HT1080 (cell line): ENCODE measurements around the gene RRP8. TPM values are rescaled to one million over a fixed set of nuclear protein-coding genes. Genes with fewer than 3 reads are reported as not detected.

Experiments used
- DNase-seq: peaks from one replicate; pipeline ENCODE4 v3.0.0-alpha.2; 2015; ENCODE audit warnings: low read depth
- total RNA-seq: library from RNA; depleted of rRNA; stranded (reverse); fragments of >200 nt; shearing (Covaris generic); gene quantifications from 2 replicates; pipeline ENCODE4 v1.2.3, GENCODE V29; 2014; rRNA removed

Gene RRP8
- total RNA-seq, 1 experiment from 2014 or later, result 40.8 TPM

- no peak for DNase-seq
Measured at GRCh38 chr11:6548641-6549040, 54.8 kb downstream of the RRP8 start.

- no peak for DNase-seq
Measured at GRCh38 chr11:6548121-6548520, 55.3 kb downstream of the RRP8 start.

GRCh38 chr11:6547177-6547576, 56.2 kb downstream of the RRP8 start:
- no peak for DNase-seq

GRCh38 chr11:6546735-6547134, 56.7 kb downstream of the RRP8 start:
- no peak for DNase-seq

GRCh38 chr11:6545917-6546605, 57.4 kb downstream of the RRP8 start:
- no peak for DNase-seq

Other genes starting within 250 kb of the RRP8 start
- gene SMPD1, start 213.1 kb downstream of the RRP8 start, total RNA-seq, result 30.8 and 32.1 TPM in 2 replicates
- gene APBB1, start 184.5 kb downstream of the RRP8 start, total RNA-seq, result 13.3 and 15.4 TPM in 2 replicates
- 0.35 TPM in 1 of 2 replicates, not detected in the other for gene HPX, start 162.6 kb downstream of the RRP8 start, total RNA-seq
- gene TRIM3, start 129.7 kb downstream of the RRP8 start, total RNA-seq, result 27.2 and 35.5 TPM in 2 replicates
- 123 and 126 TPM in 2 replicates for gene ARFIP2, start 122.3 kb downstream of the RRP8 start, total RNA-seq
- gene TIMM10B, start 122.1 kb downstream of the RRP8 start, total RNA-seq, result 49.8 and 60.5 TPM in 2 replicates
- 3.5 and 5.7 TPM in 2 replicates for gene DNHD1, start 106.3 kb downstream of the RRP8 start, total RNA-seq
- gene ILK, start 158 bp upstream of the RRP8 start, total RNA-seq, result 142 and 149 TPM in 2 replicates
- 228 and 254 TPM in 2 replicates for gene TAF10, start 8.6 kb upstream of the RRP8 start, total RNA-seq
- 10.7 and 31.2 TPM in 2 replicates for gene TPP1, start 15.8 kb upstream of the RRP8 start, total RNA-seq
- gene DCHS1, start 52.2 kb upstream of the RRP8 start, total RNA-seq, result 0.57 and 0.66 TPM in 2 replicates
- 93.0 and 140 TPM in 2 replicates for gene MRPL17, start 79.7 kb upstream of the RRP8 start, total RNA-seq
- not detected in 2 replicates for gene OR2AG2, start 168.4 kb upstream of the RRP8 start, total RNA-seq
- gene OR2AG1, start 179.4 kb upstream of the RRP8 start, total RNA-seq, result not detected in 2 replicates
- not detected in 2 replicates for gene OR6A2, start 196.1 kb upstream of the RRP8 start, total RNA-seq
- gene OR10A5, start 242.1 kb upstream of the RRP8 start, total RNA-seq, result not detected in 2 replicates